HepG2 (cell line): Measurements from ENCODE around the gene CLTCL1. TPM values are rescaled to one million over a fixed set of nuclear protein-coding genes. Genes with fewer than 3 reads are reported as not detected.

ENCODE experiments used
- PBX3 ChIP-seq: sonication (generic); formaldehyde crosslinking; IDR thresholded peaks from 2 replicates; pipeline ENCODE4 v1.8.1; 2023; ENCODE audit warnings: missing genetic modification reagents, inconsistent platforms, borderline replicate concordance
- TBP ChIP-seq: sonication (generic); formaldehyde crosslinking; IDR thresholded peaks from 2 replicates; pipeline ENCODE4 v1.5.0; 2020; ENCODE audit warnings: missing genetic modification reagents
- TFE3 ChIP-seq: IDR thresholded peaks from 2 replicates; pipeline ENCODE4 v1.6.1; 2016
- U2AF2 ChIP-seq: fragments of 200-400 bp; formaldehyde crosslinking; IDR thresholded peaks from 2 replicates; pipeline ENCODE4 v1.6.1; 2017; ENCODE audit warnings: low read depth, mild to moderate bottlenecking, low read length
- UBTF ChIP-seq: sonication (generic); formaldehyde crosslinking; IDR thresholded peaks from 2 replicates; pipeline ENCODE4 v1.4.0; 2020; ENCODE audit warnings: mild to moderate bottlenecking, missing genetic modification reagents
- ZFX ChIP-seq: sonication (generic); formaldehyde crosslinking; IDR thresholded peaks from 2 replicates; pipeline ENCODE4 v1.4.0; 2020; ENCODE audit warnings: mild to moderate bottlenecking, low read depth, missing genetic modification reagents, moderate library complexity
- ZNF800 ChIP-seq: sonication (generic); formaldehyde crosslinking; IDR thresholded peaks from 2 replicates; pipeline ENCODE4 v1.4.0; 2020; ENCODE audit warnings: missing genetic modification reagents
- polyA plus RNA-seq, 8 experiments: library from polyadenylated mRNA; depleted of rRNA in 3 of 8; stranded (reverse) in 7 of 8; unstranded in 1 of 8; fragments of >200 nt; fragmentation: Illumina TruSeq in 4 of 8; extraction: Trizol in 4 of 8; gene quantifications; 2 replicates each; pipeline versions ENCODE4 v1.2.1 to v1.2.3, GENCODE V29; 2011 to 2016; ENCODE audit warnings: low read depth in 4 of 8, missing spikeins in 1 of 8, mixed read lengths in 1 of 8; ENCODE audit not compliant: insufficient read depth in 1 of 8
- total RNA-seq, 5 experiments: library from RNA; depleted of rRNA; stranded (reverse); fragments of >200 nt; fragmentation: Illumina TruSeq; extraction: Trizol; gene quantifications; 2 replicates each; pipeline ENCODE4 v1.2.3, GENCODE V29; 2016; ENCODE audit warnings: low read depth in 1 of 5

Gene CLTCL1
- total and polyA plus RNA-seq, 2 of the 13 experiments (the other 11 are each of a cell fraction or from before 2014, with no cell fraction given): 8.1 to 10.9 TPM

- TF ChIP-seq ZNF800 (0 out of 2 replicates have a peak, but pooled peaks have one; percentile 31), PBX3 (no peak), ZFX (CRISPR knock-in tag) (peak; percentile 43; the same call in 1 of the 2 replicates), TFE3 (CRISPR knock-in tag) (no peak), TBP (no peak), U2AF2 (no peak), UBTF (CRISPR knock-in tag) (peak; percentile 65; the same call in 1 of the 2 replicates)
Measured at GRCh38 chr22:19169002-19169946, 122.2 kb downstream of the CLTCL1 start (continued).
